Colon (tissue), 2 donors: ENCODE results near the gene ABCF3.

Source experiments
- FAIRE-seq: peaks from 2 replicates; lab custom pipeline; 2012; peaks lifted over from hg19 to GRCh38; lab: Jason Lieb, UNC
- donor health status: control.
- donor health status: control.

Gene ABCF3

DNA sequence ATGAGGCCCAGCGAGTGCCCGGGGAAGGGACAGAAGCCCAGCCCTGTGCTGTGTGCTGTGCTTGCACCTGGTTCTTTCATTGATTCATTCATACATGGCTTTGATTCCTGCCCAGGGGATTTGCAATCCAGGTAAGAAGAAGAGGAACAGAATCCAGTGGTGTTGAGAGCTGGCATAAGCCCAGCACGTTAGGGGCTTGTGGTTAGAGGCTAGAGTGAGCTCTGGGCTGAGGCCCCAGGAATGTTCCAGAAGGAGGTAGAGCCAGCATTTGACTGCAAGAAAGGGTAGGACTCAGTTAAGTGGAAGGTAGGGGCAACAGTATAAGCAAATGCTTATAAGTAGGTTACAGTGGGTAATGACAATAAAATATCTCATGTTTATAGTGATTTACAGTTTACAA is 45.7 kb downstream of the ABCF3 start:
- FAIRE-seq = no peak

DNA sequence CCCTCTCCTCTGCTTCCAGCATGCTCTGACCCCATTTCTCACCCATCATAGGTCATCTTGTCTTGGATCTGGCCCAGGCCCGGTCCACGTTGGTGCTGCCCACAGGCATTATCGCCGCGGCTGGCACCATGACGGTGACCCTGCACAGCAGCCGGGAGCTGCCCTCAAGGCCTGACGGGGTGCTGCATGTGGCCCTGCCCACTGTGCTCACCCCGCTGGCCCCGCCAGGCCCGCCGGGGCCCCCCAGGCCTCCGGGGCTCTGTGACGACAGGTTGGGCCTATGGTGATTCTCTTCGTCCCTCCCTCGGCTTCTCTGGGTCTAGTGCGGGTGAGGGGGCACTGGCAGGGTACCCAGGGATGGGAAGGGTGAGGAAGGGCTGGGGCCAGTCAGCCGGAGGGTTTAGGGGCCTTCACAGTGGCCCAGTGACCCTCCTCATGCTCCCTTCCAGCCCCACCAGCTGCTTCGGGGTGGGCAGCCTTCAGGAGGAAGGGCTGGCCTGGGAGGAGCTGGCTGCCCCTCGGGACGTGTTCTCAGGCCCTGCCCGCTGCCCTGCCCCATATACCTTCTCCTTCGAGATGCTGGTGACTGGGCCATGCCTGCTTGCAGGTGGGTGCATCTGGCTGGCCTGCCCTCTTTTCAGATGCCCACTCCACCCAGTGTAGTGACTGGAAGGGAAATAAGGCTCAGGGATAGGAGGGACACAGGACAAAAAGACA is 47.3 kb downstream of the ABCF3 start:
- FAIRE-seq = no peak

DNA sequence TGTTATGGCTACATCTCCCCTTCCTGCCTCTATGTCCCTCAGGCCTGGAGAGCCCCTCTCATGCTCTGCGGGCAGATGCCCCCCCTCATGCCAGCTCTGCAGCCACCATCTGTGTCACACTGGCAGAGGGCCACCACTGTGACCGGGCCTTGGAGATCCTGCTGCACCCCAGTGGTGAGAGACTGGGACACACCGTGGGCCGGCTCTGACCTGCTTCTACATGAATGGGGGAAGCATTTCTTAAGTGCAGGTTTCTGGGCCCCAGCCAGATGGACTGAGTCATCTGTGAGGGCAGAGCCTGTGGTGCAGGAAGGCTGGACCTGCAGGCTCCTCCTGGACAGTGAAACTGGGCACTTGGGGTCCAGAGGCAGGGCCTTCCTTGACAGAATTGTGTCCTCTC is 48.2 kb downstream of the ABCF3 start:
- FAIRE-seq = no peak

DNA sequence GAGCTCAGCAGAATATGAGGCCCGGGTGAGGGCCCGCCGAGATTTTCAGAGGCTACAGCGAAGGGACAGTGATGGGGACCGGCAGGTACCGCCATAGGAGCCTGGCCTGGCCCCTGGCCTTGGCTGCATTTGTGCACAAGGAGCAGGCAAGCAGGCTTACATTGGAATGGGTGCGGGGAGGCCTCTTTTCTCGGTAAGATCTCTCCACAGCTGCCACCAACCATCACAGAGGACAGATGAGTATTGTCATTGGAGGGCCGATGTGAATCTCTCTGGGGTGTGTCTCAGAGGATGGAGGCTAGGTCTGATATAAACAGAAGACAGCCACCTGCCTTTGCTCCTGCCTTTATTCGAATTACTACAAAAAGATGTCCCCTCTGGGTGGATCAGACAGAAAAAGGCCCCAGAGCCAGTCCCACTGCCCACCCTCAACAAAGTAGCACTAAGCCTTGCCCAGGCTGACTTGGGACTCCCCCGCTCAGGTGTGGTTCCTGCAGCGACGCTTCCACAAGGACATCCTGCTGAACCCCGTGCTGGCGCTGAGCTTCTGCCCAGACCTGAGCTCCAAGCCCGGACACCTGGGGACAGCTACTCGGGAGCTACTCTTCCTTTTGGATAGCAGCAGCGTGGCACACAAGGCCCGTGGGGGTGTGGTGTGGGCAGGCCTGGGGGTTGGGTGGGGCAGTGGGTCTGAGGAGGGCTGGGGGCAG is 48.8 kb downstream of the ABCF3 start:
- FAIRE-seq = no peak

DNA sequence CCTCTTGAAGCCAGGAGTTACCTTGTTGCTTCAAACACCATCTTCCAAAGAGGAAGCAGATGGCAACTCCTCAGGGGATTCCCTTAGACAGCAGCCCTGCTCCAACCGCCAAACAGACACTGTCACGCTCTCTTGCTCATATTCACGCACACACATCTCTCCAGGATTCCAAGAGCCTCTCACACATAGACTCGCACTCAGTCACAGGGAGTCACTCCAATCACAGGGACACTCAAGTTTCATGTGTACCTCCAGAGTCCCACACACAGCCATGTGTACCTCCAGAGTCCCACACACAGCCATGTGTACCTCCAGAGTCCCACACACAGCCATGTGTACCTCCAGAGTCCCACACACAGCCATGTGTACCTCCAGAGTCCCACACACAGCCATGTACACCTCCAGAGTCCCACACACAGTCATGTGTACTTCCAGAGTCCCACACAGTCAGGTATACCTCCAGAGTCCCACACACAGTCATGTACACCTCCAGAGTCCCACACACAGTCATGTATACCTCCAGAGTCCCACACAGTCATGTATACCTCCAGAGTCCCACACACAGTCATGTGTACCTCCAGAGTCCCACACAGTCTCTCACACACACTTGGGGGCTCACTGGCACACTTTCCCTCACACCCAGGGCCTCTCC is 49.5 kb downstream of the ABCF3 start:
- FAIRE-seq = no peak

DNA sequence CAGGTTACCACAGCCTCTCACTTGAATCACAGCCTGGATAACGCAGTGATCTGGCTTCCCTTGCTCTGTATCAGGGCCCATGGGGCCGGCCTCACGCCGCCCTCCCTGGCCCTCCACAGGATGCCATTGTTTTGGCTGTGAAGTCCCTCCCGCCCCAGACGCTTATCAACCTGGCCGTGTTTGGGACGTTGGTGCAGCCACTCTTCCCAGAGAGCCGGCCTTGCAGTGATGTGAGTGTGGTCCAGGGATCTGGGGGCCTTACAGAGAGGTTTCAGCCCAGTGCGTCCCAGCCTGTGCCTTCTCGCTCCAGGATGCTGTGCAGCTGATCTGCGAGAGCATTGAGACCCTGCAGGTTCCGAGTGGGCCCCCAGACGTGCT is 50.0 kb downstream of the ABCF3 start:
- FAIRE-seq = no peak

DNA sequence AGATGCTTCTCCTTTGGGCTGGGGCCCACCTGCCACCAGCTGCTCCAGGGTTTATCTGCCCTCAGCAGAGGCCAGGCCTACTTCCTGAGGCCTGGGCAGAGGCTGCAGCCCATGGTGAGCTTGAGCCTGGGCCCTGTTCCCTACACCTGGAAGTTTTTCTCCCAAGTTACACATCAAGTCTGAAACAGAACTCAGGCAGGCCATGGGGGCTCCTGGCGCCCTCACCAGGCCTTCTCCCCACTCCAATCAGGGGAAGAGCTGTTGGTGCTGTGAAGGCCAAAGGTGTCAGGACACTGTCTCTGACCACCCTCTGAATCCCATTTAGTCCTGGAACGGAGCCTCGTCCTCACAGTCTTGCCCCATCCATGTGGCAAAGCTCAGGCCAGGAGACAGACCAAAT is 50.6 kb downstream of the ABCF3 start:
- FAIRE-seq = no peak

DNA sequence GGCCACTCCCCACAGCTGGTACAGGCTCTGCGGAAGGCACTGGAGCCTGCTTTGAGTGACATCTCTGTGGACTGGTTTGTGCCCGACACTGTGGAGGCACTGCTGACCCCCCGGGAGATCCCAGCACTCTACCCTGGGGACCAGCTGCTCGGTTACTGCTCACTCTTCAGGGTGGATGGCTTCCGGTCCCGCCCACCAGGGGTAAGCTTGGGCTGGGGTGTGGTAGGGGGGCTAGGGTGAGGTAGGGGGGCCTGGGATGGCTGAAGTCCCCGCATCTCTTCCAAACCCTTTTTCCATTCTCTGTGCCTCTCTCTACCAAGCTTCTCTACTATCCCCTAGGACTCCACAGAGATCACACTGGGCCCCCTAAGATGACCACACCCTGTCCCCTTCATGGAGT is 51.2 kb downstream of the ABCF3 start:
- no peak for FAIRE-seq

DNA sequence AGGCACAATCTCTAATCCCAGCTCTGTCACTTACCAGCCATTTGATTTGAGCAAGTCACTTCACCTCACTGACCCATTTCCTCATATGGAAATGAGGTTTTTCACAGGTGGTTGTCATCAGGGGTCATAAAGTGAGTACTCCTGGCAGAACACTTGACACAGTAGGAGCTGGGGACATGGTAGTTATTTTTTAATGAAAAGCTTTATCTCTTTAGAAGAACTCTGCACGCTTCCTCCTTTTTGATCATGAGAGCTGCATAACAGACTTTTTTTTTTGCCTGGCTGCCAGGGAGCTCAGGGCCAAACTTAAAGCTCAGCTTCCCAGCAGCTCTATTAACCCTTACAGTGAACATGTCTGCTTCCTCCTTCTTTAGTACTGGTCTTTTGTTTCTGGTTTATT is 51.8 kb downstream of the ABCF3 start:
- FAIRE-seq = no peak

DNA sequence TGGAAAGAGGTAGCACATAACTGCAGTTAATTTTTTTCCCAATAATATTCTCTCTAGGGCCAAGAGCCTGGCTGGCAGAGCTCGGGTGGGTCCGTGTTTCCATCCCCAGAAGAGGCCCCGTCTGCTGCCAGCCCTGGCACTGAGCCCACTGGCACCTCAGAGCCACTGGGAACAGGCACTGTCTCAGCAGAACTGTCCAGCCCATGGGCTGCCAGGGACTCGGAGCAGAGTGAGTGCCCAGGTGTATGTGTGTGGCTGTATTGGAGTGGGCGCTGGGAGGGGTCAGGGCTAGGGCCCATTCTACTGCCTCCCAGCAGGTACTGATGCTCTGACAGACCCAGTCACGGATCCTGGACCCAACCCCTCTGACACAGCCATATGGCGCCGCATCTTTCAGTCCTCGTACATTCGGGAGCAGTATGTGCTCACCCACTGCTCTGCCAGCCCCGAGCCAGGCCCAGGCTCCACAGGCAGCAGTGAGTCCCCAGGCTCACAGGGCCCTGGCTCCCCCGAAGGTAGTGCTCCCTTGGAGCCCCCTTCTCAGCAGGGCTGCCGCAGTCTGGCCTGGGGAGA is 52.3 kb downstream of the ABCF3 start:
- FAIRE-seq = no peak

DNA sequence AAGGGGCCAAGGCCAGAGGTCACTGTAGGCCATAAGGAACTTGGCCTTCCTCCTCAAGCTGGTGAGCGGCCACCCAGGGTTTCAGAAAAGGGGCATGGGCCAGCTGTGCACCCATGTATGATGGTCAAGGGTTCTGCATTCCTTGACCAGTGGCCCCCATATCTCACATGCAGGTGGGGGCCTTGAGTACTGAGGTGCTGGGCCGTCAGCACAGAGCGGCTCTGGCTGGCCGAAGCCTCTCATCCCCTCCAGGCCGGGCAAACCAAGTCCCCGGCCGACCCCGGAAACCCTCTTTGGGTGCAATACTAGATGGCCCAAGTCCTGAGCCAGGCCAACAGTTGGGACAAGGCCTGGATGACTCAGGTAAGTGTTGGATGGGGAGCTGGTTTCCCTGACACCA is 53.2 kb downstream of the ABCF3 start:
- FAIRE-seq = no peak

DNA sequence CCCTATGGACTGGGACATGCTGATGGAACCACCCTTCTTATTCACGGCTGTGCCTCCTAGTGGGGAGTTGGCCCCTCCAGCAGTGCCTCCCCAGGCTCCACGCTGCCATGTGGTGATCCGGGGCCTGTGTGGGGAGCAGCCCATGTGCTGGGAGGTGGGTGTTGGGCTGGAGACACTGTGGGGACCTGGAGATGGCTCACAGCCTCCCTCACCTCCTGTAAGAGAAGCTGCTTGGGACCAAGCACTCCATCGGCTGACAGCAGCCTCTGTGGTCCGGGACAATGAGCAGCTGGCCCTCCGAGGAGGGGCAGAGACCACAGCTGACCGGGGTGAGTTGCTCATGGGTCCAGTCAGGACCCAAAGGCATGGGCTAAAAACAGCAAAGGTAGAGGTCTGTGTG is 53.7 kb downstream of the ABCF3 start:
- no peak for FAIRE-seq

DNA sequence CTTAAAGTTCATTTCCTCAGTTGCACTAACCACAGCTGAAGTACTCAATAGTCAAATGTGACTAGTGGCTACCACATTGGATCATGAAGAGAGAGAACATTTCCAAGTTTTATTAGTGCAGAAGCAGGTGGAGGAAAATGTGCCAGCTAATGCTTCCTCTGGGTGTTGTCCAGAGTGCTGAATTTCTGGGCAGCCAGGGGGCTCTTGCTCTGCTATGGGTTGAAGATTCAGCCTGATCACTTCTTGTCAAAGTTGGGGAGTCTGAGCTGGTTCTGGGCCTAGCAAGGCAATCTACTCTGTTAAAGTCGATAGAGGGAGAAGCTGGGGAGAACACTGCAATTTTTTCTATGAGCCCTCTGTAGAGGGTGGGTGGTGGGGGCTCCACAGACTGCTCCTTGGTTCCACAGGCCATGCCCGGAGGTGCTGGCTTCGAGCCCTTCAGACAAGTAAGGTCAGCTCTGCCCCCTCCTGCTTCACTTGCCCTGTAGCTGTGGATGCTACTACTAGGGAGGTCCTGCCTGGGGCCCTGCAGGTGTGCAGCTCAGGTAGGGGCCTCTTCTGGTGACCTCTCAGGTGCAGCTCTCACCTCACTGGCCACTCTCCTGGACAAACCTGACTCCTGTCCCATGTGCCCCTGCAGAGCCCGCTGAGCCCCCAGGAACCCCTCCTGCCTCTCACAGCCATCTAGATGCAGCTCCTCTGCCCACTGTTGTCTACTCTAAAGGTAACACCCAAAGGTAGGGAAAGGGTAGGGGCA is 54.6 kb downstream of the ABCF3 start:
- FAIRE-seq = no peak

DNA sequence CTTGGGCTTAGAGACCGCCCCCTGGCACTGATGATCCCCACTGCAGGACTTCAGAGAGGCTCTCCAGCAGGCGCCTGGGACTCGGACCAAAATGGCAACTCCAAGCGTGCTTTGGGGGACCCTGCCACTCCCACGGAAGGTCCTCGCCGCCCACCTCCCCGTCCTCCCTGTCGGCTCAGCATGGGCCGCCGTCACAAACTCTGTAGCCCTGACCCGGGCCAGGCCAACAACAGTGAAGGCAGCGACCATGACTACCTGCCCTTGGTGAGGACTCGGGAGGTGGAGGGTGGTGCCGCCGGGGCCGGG is 55.1 kb downstream of the ABCF3 start:
- no peak for FAIRE-seq

DNA sequence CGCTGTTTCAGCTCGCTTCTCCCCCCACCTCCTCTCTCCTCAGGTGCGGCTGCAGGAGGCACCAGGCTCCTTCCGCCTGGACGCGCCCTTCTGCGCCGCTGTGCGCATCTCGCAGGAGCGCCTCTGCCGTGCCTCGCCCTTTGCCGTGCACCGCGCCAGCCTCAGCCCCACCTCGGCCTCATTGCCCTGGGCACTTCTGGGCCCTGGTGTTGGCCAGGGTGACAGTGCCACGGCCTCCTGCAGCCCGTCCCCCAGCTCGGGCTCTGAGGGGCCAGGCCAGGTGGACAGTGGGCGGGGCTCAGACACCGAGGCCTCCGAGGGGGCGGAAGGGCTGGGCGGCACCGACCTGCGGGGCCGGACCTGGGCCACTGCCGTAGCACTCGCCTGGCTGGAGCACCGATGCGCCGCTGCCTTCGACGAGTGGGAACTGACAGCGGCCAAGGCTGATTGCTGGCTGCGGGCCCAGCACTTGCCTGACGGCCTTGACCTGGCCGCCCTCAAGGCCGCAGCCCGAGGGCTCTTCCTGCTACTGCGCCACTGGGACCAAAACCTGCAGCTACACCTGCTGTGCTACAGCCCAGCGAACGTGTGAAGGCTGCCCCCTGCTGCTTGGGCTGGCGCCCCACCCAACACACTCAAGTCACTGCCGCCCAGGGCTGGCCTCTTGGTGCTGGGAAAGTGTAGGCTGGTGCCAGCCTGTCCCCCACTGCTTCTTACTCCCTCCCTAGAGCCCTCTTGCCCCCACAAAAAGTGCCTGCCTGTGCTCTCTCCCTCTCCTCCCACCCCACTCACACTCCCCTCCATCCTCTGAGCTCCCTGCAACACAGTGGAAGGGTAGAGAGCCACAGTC is 55.7 kb downstream of the ABCF3 start:
- FAIRE-seq = no peak

DNA sequence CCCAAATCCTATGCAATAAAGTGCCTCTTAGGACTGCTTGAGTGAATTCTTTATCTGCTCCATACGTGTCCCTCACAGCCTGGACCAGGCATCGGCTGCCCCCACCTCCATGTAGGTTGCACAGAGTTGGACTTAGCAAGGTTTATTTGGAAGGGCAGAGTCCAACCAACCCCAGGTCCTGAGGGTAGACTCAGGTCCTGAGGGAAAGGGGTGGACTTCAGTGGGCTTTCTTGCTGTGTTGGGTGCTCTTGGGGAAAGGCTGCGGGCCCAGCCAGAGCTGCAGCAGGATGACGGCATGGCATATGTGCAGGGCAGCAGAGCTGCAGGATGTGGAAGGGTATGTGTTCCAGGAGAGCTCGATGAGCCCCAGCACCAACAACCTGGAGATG is 56.3 kb downstream of the ABCF3 start:
- FAIRE-seq = no peak
